Erythroblast (primary cell): ENCODE measurements around the gene TMEM258.

Source experiments
- GATA1 ChIP-seq: IDR thresholded peaks from 2 replicates; pipeline ENCODE4 v1.6.1; 2011; ENCODE audit warnings: low read depth, mild to moderate bottlenecking, control low read depth, low read length, moderate library complexity
- POLR2A ChIP-seq: IDR thresholded peaks from 2 replicates; pipeline ENCODE4 v1.6.1; 2011; ENCODE audit warnings: mild to moderate bottlenecking, low read length

- no peak for TF ChIP-seq POLR2A
- TF ChIP-seq GATA1 = no peak
Measured at GRCh38 chr11:61751384-61751783, 41.0 kb downstream of the TMEM258 start.
